Bronchial epithelial cell (primary cell): ENCODE measurements around the gene NEMP1. TPM values are rescaled to one million over a fixed set of nuclear protein-coding genes. Genes with fewer than 3 reads are reported as not detected.
"Not testable (repeated sequence)": the region's sequence is repeated elsewhere in the genome, so short reads cannot be mapped to it uniquely, and the experiment has no call there.

ENCODE experiments used
- DNase-seq: peaks from one replicate; pipeline ENCODE4 v3.0.0-alpha.2; 2010; ENCODE audit warnings: low read depth
- FAIRE-seq: peaks from 2 replicates; lab custom pipeline; 2011; peaks lifted over from hg19 to GRCh38; lab: Jason Lieb, UNC
- H3K27me3 ChIP-seq: 2 replicates; pipeline ENCODE4 v1.5.1; 2011; ENCODE audit warnings: low read length; ENCODE audit not compliant: control insufficient read depth, insufficient read depth
- H3K36me3 ChIP-seq: 2 replicates; pipeline ENCODE4 v1.5.1; 2011; ENCODE audit warnings: low read length; ENCODE audit not compliant: control insufficient read depth, insufficient read depth
- H3K4me3 ChIP-seq: 2 replicates; pipeline ENCODE4 v1.5.1; 2011; ENCODE audit warnings: mild to moderate bottlenecking, low read depth, low read length, control low read depth
- total RNA-seq: library from RNA; depleted of rRNA; stranded (reverse); fragments of >200 nt; gene quantifications from 2 replicates; pipeline ENCODE4 v1.2.1, GENCODE V29; 2014
- TF ChIP-seq, protein P1 (sequence below): IDR thresholded peaks from 2 replicates; pipeline ENCODE4 v1.5.1; 2011; ENCODE audit warnings: mild to moderate bottlenecking, moderate library complexity, low read length, control low read depth, inconsistent platforms; ENCODE audit not compliant: insufficient read depth, severe bottlenecking

NEMP1 gene
- total RNA-seq, 1 donor from 2014 or later: 4.2 TPM

- FAIRE-seq (no peak), DNase-seq (peak; percentile 68)
- Histone ChIP-seq H3K27me3 (no peaks in the 10 kb centered on the region), H3K36me3 (no peaks in the 10 kb centered on the region), H3K4me3 (no peak overlapping the region)
- TF ChIP-seq, protein P1, sequence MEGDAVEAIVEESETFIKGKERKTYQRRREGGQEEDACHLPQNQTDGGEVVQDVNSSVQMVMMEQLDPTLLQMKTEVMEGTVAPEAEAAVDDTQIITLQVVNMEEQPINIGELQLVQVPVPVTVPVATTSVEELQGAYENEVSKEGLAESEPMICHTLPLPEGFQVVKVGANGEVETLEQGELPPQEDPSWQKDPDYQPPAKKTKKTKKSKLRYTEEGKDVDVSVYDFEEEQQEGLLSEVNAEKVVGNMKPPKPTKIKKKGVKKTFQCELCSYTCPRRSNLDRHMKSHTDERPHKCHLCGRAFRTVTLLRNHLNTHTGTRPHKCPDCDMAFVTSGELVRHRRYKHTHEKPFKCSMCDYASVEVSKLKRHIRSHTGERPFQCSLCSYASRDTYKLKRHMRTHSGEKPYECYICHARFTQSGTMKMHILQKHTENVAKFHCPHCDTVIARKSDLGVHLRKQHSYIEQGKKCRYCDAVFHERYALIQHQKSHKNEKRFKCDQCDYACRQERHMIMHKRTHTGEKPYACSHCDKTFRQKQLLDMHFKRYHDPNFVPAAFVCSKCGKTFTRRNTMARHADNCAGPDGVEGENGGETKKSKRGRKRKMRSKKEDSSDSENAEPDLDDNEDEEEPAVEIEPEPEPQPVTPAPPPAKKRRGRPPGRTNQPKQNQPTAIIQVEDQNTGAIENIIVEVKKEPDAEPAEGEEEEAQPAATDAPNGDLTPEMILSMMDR: peak; percentile 87
These were observed 45.8 kb upstream of the NEMP1 start for GRCh38 chr12:57124261-57124877.

DNA sequence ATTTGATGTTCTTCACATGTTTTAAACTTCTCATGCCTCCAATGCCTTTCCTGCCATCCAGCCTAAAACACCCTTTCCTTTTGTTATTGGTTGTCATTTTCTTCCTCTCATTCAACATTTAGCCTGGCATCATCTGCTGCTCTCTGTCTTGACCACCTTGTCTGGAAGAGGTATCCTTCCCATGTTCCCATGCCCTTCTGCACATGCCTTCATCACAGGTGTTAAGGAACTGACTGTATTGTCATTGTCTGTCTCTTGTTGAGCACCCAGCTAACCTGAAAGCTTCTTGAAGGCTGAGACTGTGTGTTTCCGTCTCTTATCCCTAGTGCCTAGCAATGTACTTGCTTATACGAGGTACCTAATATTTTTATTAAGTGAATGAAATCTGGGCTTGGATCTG, 45.2 kb upstream of the NEMP1 start:
- DNase-seq (no peak), FAIRE-seq (no peak)
- TF ChIP-seq, protein P1: no peak
- H3K4me3 ChIP-seq: no peak overlapping the region
- H3K36me3 ChIP-seq: no peaks in the 10 kb centered on the region
- no peaks in the 10 kb centered on the region for H3K27me3 ChIP-seq

- DNase-seq, FAIRE-seq, H3K36me3 ChIP-seq, H3K4me3 ChIP-seq, H3K27me3 ChIP-seq: not testable (repeated sequence)
These were observed 42.1 kb upstream of the NEMP1 start for GRCh38 chr12:57120718-57121117.

DNA sequence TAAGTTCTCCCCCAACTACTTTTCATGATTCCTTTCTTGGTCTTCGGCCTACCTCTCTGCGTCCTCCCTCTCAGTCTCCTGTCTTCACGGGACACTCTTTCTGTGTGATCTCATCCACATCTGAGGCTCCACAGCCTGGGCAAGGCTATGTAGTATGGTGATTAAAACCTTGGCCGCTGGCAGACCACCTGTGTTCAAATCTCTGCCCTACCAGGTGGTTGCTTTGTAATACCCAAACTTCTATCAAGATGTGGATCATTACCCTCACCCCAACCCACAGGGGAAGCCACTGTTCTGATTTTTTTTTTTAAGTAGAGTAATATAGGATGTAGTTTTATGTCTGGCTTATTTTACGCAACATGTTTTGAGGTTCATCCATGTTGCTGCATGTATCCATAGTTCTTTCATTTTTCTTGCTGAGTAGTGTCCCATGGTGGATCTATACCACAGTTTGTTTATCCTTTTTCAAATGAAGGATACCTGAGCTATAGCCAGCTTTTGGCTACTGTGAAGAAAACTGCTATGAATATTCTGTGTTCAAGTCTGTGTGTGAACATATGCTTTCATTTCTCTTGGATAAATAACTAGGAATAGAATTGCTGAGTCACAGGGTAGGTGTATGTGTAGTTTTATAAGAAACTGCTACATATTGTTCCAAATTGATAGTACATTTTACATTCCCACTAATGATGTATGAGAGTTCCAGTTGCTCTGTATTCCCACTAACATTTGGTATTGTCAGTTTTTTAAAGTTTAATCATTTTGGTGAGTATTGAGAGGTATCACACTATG, 40.9 kb upstream of the NEMP1 start:
- no peaks in the 10 kb centered on the region for H3K36me3 ChIP-seq
- no peak overlapping the region for H3K4me3 ChIP-seq
- no peak for DNase-seq
- TF ChIP-seq, protein P1: no peak
- no peak for FAIRE-seq
- H3K27me3 ChIP-seq: no peaks in the 10 kb centered on the region

GRCh38 chr12:57118711-57119271, 40.2 kb upstream of the NEMP1 start:
- TF ChIP-seq, protein P1: no peak
- Histone ChIP-seq H3K36me3 (no peaks in the 10 kb centered on the region), H3K27me3 (no peaks in the 10 kb centered on the region), H3K4me3 (no peak overlapping the region)
- FAIRE-seq: no peak
- DNase-seq: peak; percentile 89

DNA sequence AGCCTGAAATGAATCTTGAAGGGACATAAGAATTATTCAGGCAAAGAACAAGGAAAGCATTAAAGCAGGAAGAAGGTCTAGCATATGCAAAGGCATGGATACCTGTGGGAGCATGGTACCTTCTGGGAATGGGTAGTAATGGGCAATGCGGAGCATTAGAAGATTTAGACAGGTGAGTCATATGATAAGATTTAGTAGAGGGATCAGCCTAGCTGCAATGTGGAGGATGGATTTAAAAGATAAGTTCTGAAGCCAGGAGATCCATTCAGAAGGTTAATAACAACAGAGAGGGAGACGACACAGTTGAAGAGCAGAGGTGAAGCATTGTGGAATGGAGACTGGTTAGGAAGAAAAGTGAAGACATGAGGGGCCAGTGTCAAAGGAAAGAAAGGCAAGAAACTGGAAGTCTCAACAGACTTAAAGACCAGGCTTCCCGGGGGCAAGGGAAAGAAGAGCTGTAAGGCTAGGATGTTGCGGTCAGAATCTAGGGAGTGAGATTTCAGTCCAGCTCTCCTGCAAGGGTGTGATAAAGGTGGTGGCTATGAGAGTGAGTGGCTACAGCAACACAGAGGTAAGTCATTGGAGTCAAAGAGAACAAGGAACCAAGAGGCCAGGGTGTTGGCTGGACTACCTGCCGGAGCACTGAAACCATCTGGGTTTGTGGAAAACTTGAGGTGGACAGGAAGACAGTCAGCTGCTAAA, 38.1 kb upstream of the NEMP1 start:
- TF ChIP-seq, protein P1: no peak
- no peak overlapping the region for H3K4me3 ChIP-seq
- no peaks in the 10 kb centered on the region for H3K36me3 ChIP-seq
- H3K27me3 ChIP-seq: no peaks in the 10 kb centered on the region
- no peak for DNase-seq
- no peak for FAIRE-seq
